ENCODE results near the gene LDLRAP1.

LDLRAP1 gene

GRCh38 chr1:25559031-25559430 lies 15.6 kb downstream of the LDLRAP1 start:
- TF ChIP-seq MYC (IDR thresholded peaks at IDR 0.05; ENCODE audit: low read depth, low read length) (no peak), MAX (IDR thresholded peaks at IDR 0.05; ENCODE audit: low read depth, low read length) (no peak), POLR2A (IDR thresholded peaks at IDR 0.05; ENCODE audit: extremely low read depth, insufficient read length) (no peak), CTCF (IDR thresholded peaks at IDR 0.05; ENCODE audit: low read depth, low read length) (no peak)
- no peak overlapping the region for H3K4me3 ChIP-seq (ENCODE audit: low read depth, low read length)
- DNase-seq (ENCODE audit: low read depth): no peak

GRCh38 chr1:25560001-25560400 lies 16.6 kb downstream of the LDLRAP1 start:
- no peak overlapping the region for H3K4me3 ChIP-seq (ENCODE audit: low read depth, low read length)
- 0 out of 2 replicates have a peak, but pooled peaks have one; percentile 9 for TF ChIP-seq MAX (IDR thresholded peaks at IDR 0.05; ENCODE audit: low read depth, low read length)
- TF ChIP-seq POLR2A (IDR thresholded peaks at IDR 0.05; ENCODE audit: extremely low read depth, insufficient read length): no peak
- no peak for TF ChIP-seq MYC (IDR thresholded peaks at IDR 0.05; ENCODE audit: low read depth, low read length)
- no peak for TF ChIP-seq CTCF (IDR thresholded peaks at IDR 0.05; ENCODE audit: low read depth, low read length)
- peak; percentile 84 for DNase-seq (ENCODE audit: low read depth)

- DNase-seq (ENCODE audit: low read depth): no peak
- H3K4me3 ChIP-seq (ENCODE audit: low read depth, low read length): no peak overlapping the region
- TF ChIP-seq CTCF (IDR thresholded peaks at IDR 0.05; ENCODE audit: low read depth, low read length) (no peak), MAX (IDR thresholded peaks at IDR 0.05; ENCODE audit: low read depth, low read length) (no peak), POLR2A (IDR thresholded peaks at IDR 0.05; ENCODE audit: extremely low read depth, insufficient read length) (no peak), MYC (IDR thresholded peaks at IDR 0.05; ENCODE audit: low read depth, low read length) (no peak)
Observed at GRCh38 chr1:25560788-25561187, 17.4 kb downstream of the LDLRAP1 start.

GRCh38 chr1:25561421-25562100 lies 18.2 kb downstream of the LDLRAP1 start:
- DNase-seq (ENCODE audit: low read depth): no peak
- no peak for TF ChIP-seq CTCF (IDR thresholded peaks at IDR 0.05; ENCODE audit: low read depth, low read length)
- no peak for TF ChIP-seq MYC (IDR thresholded peaks at IDR 0.05; ENCODE audit: low read depth, low read length)
- no peak for TF ChIP-seq POLR2A (IDR thresholded peaks at IDR 0.05; ENCODE audit: extremely low read depth, insufficient read length)
- no peak for TF ChIP-seq MAX (IDR thresholded peaks at IDR 0.05; ENCODE audit: low read depth, low read length)
- H3K4me3 ChIP-seq (ENCODE audit: low read depth, low read length): no peak overlapping the region

GRCh38 chr1:25562101-25562927 lies 18.9 kb downstream of the LDLRAP1 start:
- TF ChIP-seq POLR2A (IDR thresholded peaks at IDR 0.05; ENCODE audit: extremely low read depth, insufficient read length) (no peak), CTCF (IDR thresholded peaks at IDR 0.05; ENCODE audit: low read depth, low read length) (no peak), MYC (IDR thresholded peaks at IDR 0.05; ENCODE audit: low read depth, low read length) (no peak), MAX (IDR thresholded peaks at IDR 0.05; ENCODE audit: low read depth, low read length) (no peak)
- H3K4me3 ChIP-seq (ENCODE audit: low read depth, low read length): no peak overlapping the region
- peak; percentile 69 for DNase-seq (ENCODE audit: low read depth)

Measured in NB4 (cell line).